Measurements from ENCODE around the gene ZRANB1. TPM values are rescaled to one million over a fixed set of nuclear protein-coding genes. Genes with fewer than 3 reads are reported as not detected.
A peak's percentile ranks its signal among the peaks of the same experiment; 100 is the strongest.

The ZRANB1 gene
- total RNA-seq, 1 donor from 2014 or later = 21.8 TPM

DNA sequence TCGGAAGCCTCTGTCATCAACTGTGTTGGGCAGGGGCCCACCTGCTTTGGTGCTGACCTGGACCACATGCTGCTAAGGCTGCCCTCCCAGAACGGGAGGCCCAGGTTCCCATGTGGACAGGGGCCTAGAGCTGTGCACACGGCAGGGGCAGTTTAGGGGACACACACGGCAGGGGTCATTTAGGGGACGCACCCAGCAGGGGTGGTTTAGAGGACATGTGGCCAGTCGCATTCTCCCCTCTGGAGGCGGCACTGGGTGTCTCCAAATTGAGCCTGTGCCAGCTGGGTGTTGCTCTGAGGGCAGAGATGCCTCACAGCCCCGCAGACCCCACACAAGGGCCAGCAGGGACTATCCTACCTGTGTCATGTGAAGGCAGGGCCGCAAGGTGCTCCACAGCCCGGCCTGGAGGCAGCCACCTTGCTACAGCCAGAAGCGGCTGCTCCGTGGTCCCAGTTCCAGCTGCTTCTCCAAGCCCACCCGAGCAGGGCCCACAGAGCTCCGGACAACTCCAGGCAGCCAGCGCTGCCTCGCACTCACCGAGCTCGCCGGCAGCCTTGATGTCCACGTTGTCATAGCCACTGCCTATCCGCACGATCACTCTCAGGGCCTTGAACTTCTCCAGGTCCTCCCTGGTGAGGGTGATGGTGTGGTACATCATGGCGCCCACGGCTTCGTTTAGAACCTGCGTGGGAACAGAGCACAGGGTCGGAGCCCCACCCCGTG lies 60.7 kb downstream of the ZRANB1 start:
- peaks cover 37% of the 10 kb centered on the region for H3K4me1 Mint-ChIP-seq
- no peak for DNase-seq (ENCODE audit: low spot score)
- Histone ChIP-seq H3K27ac (no peak overlapping the region), H3K9me3 (ENCODE audit: low read depth) (no peaks in the 10 kb centered on the region), H3K4me1 (peaks cover 22% of the 10 kb centered on the region), H3K4me2 (no peak overlapping the region), H2AFZ (replicated peaks) (no peak overlapping the region), H4K20me1 (ENCODE audit: low read depth) (peaks cover 79% of the 10 kb centered on the region), H3K27me3 (no peaks in the 10 kb centered on the region), H3F3A (ENCODE audit: low read depth) (peaks cover 10% of the 10 kb centered on the region), H3K79me2 (ENCODE audit: low read depth) (peaks cover 50% of the 10 kb centered on the region), H3K36me3 (no peaks in the 10 kb centered on the region), H3K4me3 (no peak overlapping the region), H3K9ac (no peak overlapping the region)
- no peak for TF ChIP-seq EZH2phosphoT487 (IDR thresholded peaks at IDR 0.05)
- TF ChIP-seq EZH2 (IDR thresholded peaks at IDR 0.05) = no peak
- TF ChIP-seq, protein P1, sequence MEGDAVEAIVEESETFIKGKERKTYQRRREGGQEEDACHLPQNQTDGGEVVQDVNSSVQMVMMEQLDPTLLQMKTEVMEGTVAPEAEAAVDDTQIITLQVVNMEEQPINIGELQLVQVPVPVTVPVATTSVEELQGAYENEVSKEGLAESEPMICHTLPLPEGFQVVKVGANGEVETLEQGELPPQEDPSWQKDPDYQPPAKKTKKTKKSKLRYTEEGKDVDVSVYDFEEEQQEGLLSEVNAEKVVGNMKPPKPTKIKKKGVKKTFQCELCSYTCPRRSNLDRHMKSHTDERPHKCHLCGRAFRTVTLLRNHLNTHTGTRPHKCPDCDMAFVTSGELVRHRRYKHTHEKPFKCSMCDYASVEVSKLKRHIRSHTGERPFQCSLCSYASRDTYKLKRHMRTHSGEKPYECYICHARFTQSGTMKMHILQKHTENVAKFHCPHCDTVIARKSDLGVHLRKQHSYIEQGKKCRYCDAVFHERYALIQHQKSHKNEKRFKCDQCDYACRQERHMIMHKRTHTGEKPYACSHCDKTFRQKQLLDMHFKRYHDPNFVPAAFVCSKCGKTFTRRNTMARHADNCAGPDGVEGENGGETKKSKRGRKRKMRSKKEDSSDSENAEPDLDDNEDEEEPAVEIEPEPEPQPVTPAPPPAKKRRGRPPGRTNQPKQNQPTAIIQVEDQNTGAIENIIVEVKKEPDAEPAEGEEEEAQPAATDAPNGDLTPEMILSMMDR (IDR thresholded peaks at IDR 0.05) = no peak
- no peaks in the 10 kb centered on the region for H3K27me3 Mint-ChIP-seq (ENCODE audit: insufficient read depth, low read depth)
- no peaks in the 10 kb centered on the region for H3K9me3 Mint-ChIP-seq
- no peak overlapping the region for H3K27ac Mint-ChIP-seq
- no peak overlapping the region for H3K4me3 Mint-ChIP-seq
- H3K36me3 Mint-ChIP-seq = peaks cover 10% of the 10 kb centered on the region

DNA sequence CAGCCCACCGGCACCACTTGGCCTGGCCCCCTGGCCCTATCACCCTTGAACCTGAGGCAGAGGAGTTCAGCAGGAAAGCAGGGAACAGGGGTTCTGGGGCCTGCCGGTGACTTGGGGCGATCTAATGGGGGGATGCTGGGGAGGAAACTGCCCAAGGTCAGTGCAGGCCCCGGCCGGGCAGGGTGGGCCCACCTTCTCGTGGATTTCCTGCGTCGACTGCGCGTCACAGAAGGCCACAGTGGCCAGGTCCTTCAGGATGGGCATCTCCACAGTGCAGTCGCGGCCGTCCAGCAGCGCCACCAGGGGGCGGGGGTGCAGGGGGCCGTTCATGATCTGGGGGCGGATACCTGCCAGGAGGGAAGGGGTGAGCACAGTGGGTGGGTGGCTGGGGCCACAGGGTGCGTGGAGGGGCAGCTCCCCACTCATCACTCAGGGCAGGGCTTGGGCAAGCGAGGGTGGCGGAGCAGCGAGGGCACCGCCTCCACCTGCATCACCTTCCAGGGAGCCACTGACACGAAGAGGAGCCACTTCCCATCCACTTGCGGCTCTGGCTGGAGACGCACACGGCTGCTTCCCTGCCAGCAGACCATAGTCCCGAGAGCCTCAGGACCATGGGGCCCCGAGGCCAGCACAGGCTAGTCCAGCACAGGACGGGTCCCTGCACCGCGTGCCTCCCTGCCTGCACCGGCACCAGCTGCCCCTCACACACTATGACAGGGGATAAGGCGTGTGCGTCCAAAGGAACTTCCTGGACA lies 61.4 kb downstream of the ZRANB1 start:
- H3F3A ChIP-seq (ENCODE audit: low read depth) = peaks cover 10% of the 10 kb centered on the region
- TF ChIP-seq, protein P1 (IDR thresholded peaks at IDR 0.05) = no peak
- no peak for TF ChIP-seq EZH2phosphoT487 (IDR thresholded peaks at IDR 0.05)
- TF ChIP-seq EZH2 (IDR thresholded peaks at IDR 0.05) = no peak
- no peaks in the 10 kb centered on the region for H3K27me3 ChIP-seq
- peaks cover 84% of the 10 kb centered on the region for H4K20me1 ChIP-seq (ENCODE audit: low read depth)
- Mint-ChIP-seq H3K4me1 (peaks cover 37% of the 10 kb centered on the region), H3K9me3 (no peaks in the 10 kb centered on the region), H3K4me3 (no peak overlapping the region), H3K36me3 (peaks cover 10% of the 10 kb centered on the region), H3K27me3 (ENCODE audit: insufficient read depth, low read depth) (no peaks in the 10 kb centered on the region), H3K27ac (peak overlapping the region; percentile 60)
- no peak overlapping the region for H3K4me3 ChIP-seq
- H3K9ac ChIP-seq = no peak overlapping the region
- H3K36me3 ChIP-seq = no peaks in the 10 kb centered on the region
- peaks cover 57% of the 10 kb centered on the region for H3K79me2 ChIP-seq (ENCODE audit: low read depth)
- peaks cover 24% of the 10 kb centered on the region for H3K4me1 ChIP-seq
- no peak overlapping the region for H2AFZ ChIP-seq (replicated peaks)
- H3K27ac ChIP-seq = no peak overlapping the region
- DNase-seq (ENCODE audit: low spot score) = no peak
- no peaks in the 10 kb centered on the region for H3K9me3 ChIP-seq (ENCODE audit: low read depth)
- H3K4me2 ChIP-seq = no peak overlapping the region

DNA sequence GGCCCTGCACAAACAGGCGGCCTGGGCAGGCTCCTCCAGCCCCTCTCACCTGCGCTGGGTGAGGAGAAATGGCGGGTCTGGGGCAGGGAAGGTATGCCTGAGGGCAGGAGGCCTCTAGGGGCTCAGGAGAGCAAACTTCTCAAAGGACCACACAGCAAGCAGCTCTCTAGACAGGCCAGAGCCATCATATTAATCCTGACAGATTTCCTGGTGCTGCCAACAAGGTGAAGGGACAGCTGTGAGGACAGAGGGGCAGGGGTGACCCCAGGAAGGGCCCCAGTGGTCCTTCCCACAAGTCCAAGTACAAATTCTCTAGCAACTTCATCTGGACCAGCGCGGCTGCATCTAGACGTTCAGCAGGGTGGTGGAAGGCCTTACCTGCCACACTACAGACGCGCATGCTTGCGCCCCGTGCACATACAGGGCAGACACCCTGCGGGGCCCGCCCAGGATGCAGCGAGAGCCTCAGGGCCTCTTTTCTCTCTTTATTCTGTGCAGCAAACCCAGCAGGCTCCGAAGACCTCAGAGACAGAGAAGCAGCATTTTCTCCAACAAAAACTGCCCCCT lies 62.1 kb downstream of the ZRANB1 start:
- H3K9me3 ChIP-seq (ENCODE audit: low read depth) = no peaks in the 10 kb centered on the region
- H4K20me1 ChIP-seq (ENCODE audit: low read depth) = peaks cover 86% of the 10 kb centered on the region
- H3K27ac ChIP-seq = no peak overlapping the region
- H3K9me3 Mint-ChIP-seq = no peaks in the 10 kb centered on the region
- no peak for TF ChIP-seq EZH2phosphoT487 (IDR thresholded peaks at IDR 0.05)
- TF ChIP-seq, protein P1 (IDR thresholded peaks at IDR 0.05) = no peak
- no peak for TF ChIP-seq EZH2 (IDR thresholded peaks at IDR 0.05)
- H3K27me3 ChIP-seq = no peaks in the 10 kb centered on the region
- H3K4me1 Mint-ChIP-seq = peaks cover 40% of the 10 kb centered on the region
- no peak for DNase-seq (ENCODE audit: low spot score)
- peaks cover 29% of the 10 kb centered on the region for H3K4me1 ChIP-seq
- H2AFZ ChIP-seq (replicated peaks) = no peak overlapping the region
- no peak overlapping the region for H3K9ac ChIP-seq
- H3K36me3 ChIP-seq = no peaks in the 10 kb centered on the region
- no peak overlapping the region for H3K4me2 ChIP-seq
- H3F3A ChIP-seq (ENCODE audit: low read depth) = peaks cover 10% of the 10 kb centered on the region
- no peaks in the 10 kb centered on the region for H3K27me3 Mint-ChIP-seq (ENCODE audit: insufficient read depth, low read depth)
- H3K4me3 Mint-ChIP-seq = no peak overlapping the region
- H3K79me2 ChIP-seq (ENCODE audit: low read depth) = peaks cover 64% of the 10 kb centered on the region
- H3K27ac Mint-ChIP-seq = peak overlapping the region; percentile 60
- no peak overlapping the region for H3K4me3 ChIP-seq
- peaks cover 10% of the 10 kb centered on the region for H3K36me3 Mint-ChIP-seq

Data from neural progenitor cell (in vitro differentiated cells).